ENCODE measurements around the gene ZKSCAN8.

DNA sequence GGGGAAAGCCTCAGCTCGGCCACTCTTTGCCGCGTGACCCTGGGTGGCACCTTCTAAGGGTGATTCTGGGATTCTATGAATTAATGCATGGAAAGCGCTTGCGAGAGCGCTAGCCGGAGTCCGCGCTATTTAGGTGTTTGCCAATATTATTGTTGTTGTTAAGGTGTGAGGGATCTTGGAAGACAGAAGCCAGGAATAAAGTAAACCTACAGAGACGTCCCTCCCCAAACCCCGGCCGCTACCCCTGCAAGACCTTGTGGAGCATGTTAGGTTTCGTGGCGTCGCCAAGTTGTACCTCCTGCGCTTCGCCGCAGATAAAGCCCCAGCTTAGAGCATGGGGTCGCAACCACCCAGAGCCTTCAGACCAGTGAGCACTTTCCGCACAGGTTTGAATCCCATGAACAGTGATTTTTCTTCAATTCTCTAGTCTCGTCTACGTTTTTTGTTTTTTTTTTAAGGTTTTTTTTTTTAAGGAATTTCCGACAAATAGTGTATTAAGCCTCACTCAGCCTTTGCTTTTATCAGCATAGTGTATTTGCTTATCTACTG, 66.5 kb downstream of the ZKSCAN8 start:
- TF ChIP-seq POLR2A (IDR thresholded peaks at IDR 0.05; ENCODE audit: low read length) (no peak), RFX5 (IDR thresholded peaks at IDR 0.05) (no peak), HDAC2 (IDR thresholded peaks at IDR 0.05) (no peak), NR3C1 (IDR thresholded peaks at IDR 0.05) (no peak), RCOR1 (IDR thresholded peaks at IDR 0.05; ENCODE audit: low read depth, low read length) (no peak), SMC3 (IDR thresholded peaks at IDR 0.05) (no peak), KDM5A (IDR thresholded peaks at IDR 0.05) (no peak), RNF2 (IDR thresholded peaks at IDR 0.05; ENCODE audit: borderline replicate concordance, low read depth) (0 out of 2 replicates have a peak, but pooled peaks have one; percentile 13), ZSCAN20 (CRISPR knock-in tag; IDR thresholded peaks at IDR 0.05) (no peak)
- TF ChIP-seq, protein P1, sequence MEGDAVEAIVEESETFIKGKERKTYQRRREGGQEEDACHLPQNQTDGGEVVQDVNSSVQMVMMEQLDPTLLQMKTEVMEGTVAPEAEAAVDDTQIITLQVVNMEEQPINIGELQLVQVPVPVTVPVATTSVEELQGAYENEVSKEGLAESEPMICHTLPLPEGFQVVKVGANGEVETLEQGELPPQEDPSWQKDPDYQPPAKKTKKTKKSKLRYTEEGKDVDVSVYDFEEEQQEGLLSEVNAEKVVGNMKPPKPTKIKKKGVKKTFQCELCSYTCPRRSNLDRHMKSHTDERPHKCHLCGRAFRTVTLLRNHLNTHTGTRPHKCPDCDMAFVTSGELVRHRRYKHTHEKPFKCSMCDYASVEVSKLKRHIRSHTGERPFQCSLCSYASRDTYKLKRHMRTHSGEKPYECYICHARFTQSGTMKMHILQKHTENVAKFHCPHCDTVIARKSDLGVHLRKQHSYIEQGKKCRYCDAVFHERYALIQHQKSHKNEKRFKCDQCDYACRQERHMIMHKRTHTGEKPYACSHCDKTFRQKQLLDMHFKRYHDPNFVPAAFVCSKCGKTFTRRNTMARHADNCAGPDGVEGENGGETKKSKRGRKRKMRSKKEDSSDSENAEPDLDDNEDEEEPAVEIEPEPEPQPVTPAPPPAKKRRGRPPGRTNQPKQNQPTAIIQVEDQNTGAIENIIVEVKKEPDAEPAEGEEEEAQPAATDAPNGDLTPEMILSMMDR (IDR thresholded peaks at IDR 0.05): no peak
- TF ChIP-seq, protein P2, sequence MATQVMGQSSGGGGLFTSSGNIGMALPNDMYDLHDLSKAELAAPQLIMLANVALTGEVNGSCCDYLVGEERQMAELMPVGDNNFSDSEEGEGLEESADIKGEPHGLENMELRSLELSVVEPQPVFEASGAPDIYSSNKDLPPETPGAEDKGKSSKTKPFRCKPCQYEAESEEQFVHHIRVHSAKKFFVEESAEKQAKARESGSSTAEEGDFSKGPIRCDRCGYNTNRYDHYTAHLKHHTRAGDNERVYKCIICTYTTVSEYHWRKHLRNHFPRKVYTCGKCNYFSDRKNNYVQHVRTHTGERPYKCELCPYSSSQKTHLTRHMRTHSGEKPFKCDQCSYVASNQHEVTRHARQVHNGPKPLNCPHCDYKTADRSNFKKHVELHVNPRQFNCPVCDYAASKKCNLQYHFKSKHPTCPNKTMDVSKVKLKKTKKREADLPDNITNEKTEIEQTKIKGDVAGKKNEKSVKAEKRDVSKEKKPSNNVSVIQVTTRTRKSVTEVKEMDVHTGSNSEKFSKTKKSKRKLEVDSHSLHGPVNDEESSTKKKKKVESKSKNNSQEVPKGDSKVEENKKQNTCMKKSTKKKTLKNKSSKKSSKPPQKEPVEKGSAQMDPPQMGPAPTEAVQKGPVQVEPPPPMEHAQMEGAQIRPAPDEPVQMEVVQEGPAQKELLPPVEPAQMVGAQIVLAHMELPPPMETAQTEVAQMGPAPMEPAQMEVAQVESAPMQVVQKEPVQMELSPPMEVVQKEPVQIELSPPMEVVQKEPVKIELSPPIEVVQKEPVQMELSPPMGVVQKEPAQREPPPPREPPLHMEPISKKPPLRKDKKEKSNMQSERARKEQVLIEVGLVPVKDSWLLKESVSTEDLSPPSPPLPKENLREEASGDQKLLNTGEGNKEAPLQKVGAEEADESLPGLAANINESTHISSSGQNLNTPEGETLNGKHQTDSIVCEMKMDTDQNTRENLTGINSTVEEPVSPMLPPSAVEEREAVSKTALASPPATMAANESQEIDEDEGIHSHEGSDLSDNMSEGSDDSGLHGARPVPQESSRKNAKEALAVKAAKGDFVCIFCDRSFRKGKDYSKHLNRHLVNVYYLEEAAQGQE (IDR thresholded peaks at IDR 0.05): no peak

All from A549 (cell line).